Forelimb muscle (tissue), 1 donor: ENCODE results near the gene PCSK5. TPM values are rescaled to one million over a fixed set of nuclear protein-coding genes. Genes with fewer than 3 reads are reported as not detected.
A peak's percentile ranks its signal among the peaks of the same experiment; 100 is the strongest.
"Not testable (repeated sequence)": the region's sequence is repeated elsewhere in the genome, so short reads cannot be mapped to it uniquely, and the experiment has no call there.

ENCODE experiments used
- DNase-seq: peaks from one replicate; pipeline ENCODE4 v3.0.0-alpha.2; 2013; ENCODE audit warnings: low read depth
- polyA plus RNA-seq: library from polyadenylated mRNA; unstranded; fragments of 120-200 nt; gene quantifications from one replicate; pipeline ENCODE4 v1.2.1, GENCODE V29; 2013; ENCODE audit not compliant: insufficient read length

Gene PCSK5
- polyA plus RNA-seq, 1 donor: 11.8 TPM

GRCh38 chr9:76246680-76247079 lies 356.2 kb downstream of the PCSK5 start:
- DNase-seq: no peak

DNA sequence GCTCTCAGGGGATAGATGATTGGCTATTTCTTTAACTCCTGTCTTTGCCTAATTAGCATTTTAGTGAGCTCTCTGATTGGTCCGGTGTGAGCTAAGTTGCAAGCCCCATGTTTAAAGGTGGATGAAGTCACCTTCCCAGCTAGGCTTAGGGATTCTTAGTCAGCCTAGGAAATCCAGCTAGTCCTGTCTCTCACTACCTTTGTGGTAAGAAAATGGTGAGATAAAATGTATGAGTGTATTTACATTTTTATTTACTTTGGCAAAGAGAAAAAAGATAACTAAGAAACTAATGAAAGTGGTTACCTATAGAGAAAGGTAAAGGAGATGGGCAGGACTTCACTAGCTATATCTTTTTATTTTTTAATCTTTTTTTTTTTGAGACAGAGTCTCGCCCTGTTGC lies 357.0 kb downstream of the PCSK5 start:
- no peak for DNase-seq

GRCh38 chr9:76249309-76249708 lies 358.8 kb downstream of the PCSK5 start:
- DNase-seq: no peak

- DNase-seq: peak; percentile 78
Measured at GRCh38 chr9:76255781-76256455, 365.4 kb downstream of the PCSK5 start.

DNA sequence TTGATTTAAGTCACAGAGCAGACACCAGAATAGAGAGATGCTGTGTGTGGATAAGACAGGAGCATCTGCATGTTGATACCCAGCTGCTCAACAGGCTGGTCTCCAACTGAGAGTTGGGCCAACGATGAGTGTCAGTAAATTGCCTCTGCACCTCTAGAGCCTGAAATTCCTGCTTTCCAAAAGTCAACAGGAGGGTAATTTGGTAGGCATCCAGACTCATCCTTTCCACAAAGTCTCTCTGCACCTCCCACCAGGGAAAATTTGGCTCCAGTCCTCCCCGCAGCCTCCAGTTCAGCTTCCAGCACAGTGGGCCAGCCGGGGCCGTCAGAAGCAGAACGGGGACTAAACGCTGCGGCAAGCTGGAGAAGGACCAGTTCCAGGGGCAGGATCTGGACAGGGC lies 366.8 kb downstream of the PCSK5 start:
- DNase-seq: no peak

DNA sequence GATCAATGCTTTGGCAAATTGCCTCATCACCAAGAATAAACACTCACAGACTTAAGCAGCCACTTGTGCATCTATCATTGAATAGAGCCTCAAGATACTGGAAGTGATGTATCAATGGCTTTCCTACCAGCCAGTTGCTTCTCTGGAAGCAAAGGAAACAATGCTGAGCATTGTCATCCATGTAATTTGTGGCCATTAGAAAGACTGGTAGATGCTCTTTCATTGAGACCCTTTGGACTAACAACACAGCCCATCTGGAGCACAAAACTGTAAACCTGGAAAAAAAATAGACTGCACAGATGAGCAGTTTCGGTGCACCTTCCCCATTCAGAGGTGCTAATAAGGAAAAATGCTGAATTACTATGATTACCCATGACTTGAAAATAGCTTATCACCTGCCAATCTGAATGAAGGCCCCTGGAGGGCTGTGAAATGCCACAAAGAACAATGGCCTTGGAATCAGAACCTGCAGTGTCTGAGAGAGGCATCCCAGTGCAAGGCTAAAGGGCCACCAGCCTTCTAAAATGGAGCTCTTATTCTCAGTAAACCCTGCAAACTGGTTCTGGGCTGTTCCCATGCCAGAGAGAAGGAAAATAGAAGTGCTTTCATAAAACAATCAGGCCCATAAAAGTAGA lies 376.3 kb downstream of the PCSK5 start:
- no peak for DNase-seq

- DNase-seq: no peak
Measured at GRCh38 chr9:76267284-76267652, 376.8 kb downstream of the PCSK5 start.

DNA sequence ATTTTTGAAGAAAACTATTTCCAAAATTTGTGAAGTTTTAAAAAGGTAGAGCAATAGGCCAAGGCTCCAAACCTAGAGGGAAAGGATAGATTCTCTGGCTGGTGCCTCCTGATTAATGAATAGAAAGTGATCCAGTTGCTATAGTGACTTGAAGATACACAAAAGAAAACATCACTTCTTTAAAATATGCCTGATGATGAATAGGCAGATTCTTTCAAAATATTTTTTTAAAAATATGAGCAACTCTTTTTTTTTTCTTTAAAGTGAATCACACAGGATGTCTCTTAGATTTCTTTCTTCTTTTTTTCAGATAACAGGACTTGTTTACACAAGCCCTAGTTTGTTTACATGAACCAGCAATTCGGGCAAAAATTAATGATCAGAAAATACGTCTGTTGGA lies 379.3 kb downstream of the PCSK5 start:
- DNase-seq: no peak

GRCh38 chr9:76271755-76272154 lies 381.3 kb downstream of the PCSK5 start:
- DNase-seq: no peak

DNA sequence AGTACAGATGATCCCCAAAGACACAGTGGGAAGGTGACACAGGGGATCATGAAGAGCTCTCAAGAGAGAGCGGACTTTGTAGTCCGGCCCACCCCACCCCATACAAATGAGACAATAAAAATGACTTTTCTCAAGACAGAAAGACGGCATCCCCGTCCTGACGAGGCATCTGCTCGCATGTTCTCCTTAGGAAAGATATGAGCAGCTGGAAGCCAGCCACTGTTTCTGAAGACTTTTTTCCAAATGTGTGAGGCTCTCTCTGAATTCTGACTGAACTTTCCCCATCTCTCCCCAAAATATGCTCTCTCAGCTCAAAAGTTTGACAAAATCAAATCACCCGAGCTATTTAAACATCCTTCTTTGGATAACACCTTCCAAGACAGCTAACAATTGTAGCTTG lies 398.6 kb downstream of the PCSK5 start:
- DNase-seq: peak; percentile 19

DNA sequence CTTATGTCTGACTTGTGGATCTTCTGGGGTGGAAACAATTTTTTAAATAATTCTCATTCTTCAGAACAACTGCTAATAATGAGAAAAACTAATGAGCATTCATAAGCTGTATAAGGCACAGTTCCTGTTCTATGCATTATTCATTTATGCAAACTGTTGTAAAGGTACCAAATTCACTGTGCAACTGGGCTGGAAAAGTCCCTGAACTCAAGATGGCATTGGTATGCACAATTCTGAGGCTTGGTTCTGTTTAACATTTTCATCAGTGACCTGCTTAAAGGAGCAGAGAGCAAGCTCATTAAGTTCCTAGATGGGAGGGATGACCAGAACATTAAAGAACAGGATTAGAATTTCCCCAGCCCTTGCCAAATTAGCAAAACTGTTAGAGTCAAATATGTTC lies 399.2 kb downstream of the PCSK5 start:
- DNase-seq: no peak

- DNase-seq: no peak
Measured at GRCh38 chr9:76290555-76290954, 400.1 kb downstream of the PCSK5 start.

DNA sequence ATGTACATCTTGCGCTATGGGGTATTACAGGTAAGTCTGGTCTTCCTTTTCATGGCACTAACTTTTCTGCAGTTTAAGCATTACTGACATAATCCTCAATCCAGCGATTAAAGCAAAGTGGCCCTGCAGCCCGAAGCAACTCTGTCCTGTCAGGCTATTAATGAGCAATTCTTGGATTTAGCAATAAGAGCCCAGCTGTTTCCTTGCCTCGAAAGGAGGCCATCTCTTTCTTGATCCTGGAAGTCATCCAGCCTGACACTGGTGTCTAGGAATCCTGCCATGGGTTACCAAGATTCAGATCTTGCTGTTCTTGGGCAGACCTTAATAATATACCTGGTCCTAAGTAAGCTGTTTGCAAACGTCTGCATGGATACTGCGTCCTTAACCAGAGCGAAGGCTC lies 401.8 kb downstream of the PCSK5 start:
- DNase-seq: no peak

- DNase-seq: no peak
Measured at GRCh38 chr9:76292658-76293057, 402.2 kb downstream of the PCSK5 start.

DNA sequence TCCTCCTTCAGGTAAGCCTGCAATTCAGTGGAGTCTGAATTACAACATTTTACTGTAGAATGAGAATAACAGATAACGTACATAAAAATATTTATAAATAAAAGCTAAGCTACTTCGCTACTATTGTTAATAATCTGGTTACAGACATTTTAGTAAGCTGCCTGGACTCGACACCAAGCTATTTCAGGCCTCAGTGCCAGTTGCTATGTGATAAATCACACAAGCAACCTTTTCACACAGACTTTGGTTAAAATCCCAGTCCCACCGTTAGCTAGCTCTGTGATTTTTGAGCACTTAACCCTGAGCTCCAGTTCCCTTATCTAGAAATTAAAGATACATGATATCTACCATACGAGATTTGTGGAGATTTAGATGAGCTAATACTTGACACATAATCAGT lies 403.8 kb downstream of the PCSK5 start:
- no peak for DNase-seq

GRCh38 chr9:76296561-76297310 lies 406.3 kb downstream of the PCSK5 start:
- no peak for DNase-seq

GRCh38 chr9:76297721-76298239 lies 407.3 kb downstream of the PCSK5 start:
- DNase-seq: peak; percentile 76

GRCh38 chr9:76298521-76299144 lies 408.2 kb downstream of the PCSK5 start:
- DNase-seq: peak; percentile 19

GRCh38 chr9:76302543-76302942 lies 412.1 kb downstream of the PCSK5 start:
- no peak for DNase-seq

- peak; percentile 24 for DNase-seq
Measured at GRCh38 chr9:76302947-76303550, 412.6 kb downstream of the PCSK5 start.

DNA sequence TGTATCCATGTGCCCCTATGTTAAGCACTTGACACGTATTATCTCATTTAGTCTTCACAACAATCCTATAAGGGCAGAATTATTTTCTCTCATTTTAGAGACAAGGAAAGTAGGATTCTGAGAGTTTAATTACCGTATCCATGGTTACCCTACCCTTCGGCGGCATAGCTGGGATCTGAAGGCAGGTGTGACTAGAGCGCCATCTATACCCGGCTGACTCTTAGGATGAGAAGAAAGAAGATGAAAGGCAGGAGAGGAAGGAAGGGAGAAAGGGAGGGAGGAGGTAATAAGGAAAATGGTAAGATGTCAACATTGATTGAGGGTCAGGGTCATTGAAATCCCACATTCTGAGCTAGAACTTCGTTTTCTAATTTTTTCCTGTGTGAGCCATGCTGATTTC lies 416.6 kb downstream of the PCSK5 start:
- not testable (repeated sequence) for DNase-seq

GRCh38 chr9:76310577-76310976 lies 420.1 kb downstream of the PCSK5 start:
- DNase-seq: no peak
